Brain microvascular endothelial cell (primary cell): ENCODE results near the gene CATSPERZ.

Experiments used
- DNase-seq: peaks from one replicate; pipeline ENCODE4 v3.0.0-alpha.2; 2020
- H3K27ac ChIP-seq: fragments of 250-450 bp; sonication (Bioruptor Pico); 2 replicates; pipeline ENCODE4 v1.5.1; 2020; ENCODE audit warnings: mild to moderate bottlenecking, moderate library complexity
- H3K27me3 ChIP-seq: fragments of 250-450 bp; sonication (Bioruptor Pico); replicated peaks from 2 replicates; pipeline ENCODE4 v1.5.1; 2020; ENCODE audit warnings: mild to moderate bottlenecking
- H3K36me3 ChIP-seq: fragments of 250-450 bp; sonication (Bioruptor Pico); replicated peaks from 2 replicates; pipeline ENCODE4 v1.5.1; 2020; ENCODE audit warnings: mild to moderate bottlenecking
- H3K4me3 ChIP-seq: 2 replicates; pipeline ENCODE4 v1.5.1; 2011; ENCODE audit warnings: low read depth, mild to moderate bottlenecking, control low read depth, low read length, moderate library complexity
- in situ Hi-C: cut with HindIII; loops from 2 replicates; pipeline ENCODE4 v1.10.0; 2017; ENCODE audit warnings: low sequenced_read_pairs, low pct_ligation_motif_present
- TF ChIP-seq, protein P1 (sequence below): IDR thresholded peaks from 2 replicates; pipeline ENCODE4 v1.5.1; 2011; ENCODE audit warnings: low read depth, mild to moderate bottlenecking, moderate library complexity, low read length, control low read depth, inconsistent platforms; ENCODE audit errors: missing control alignments

CATSPERZ gene

DNA sequence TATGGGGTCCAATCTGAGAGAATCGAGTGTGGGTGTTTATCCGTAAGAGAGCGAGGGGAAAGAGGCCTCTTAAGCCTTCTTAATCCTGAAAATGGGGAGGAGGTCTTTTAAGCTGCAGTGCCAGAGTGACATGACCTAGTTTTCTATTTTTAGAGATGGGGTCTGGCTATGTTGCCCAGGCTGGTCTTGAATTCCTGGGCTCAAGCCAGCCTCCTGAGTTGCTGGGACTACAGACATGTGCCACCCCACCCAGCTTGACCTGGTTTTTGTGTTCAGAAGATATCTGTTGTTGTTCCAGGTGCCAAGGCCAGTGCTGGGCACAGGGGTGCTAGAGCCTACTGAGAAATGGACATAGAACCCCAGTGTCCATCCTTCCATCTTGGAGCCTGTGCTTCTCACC is 17.1 kb upstream of the CATSPERZ start:
- TF ChIP-seq, protein P1, sequence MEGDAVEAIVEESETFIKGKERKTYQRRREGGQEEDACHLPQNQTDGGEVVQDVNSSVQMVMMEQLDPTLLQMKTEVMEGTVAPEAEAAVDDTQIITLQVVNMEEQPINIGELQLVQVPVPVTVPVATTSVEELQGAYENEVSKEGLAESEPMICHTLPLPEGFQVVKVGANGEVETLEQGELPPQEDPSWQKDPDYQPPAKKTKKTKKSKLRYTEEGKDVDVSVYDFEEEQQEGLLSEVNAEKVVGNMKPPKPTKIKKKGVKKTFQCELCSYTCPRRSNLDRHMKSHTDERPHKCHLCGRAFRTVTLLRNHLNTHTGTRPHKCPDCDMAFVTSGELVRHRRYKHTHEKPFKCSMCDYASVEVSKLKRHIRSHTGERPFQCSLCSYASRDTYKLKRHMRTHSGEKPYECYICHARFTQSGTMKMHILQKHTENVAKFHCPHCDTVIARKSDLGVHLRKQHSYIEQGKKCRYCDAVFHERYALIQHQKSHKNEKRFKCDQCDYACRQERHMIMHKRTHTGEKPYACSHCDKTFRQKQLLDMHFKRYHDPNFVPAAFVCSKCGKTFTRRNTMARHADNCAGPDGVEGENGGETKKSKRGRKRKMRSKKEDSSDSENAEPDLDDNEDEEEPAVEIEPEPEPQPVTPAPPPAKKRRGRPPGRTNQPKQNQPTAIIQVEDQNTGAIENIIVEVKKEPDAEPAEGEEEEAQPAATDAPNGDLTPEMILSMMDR: no peak
- in situ Hi-C loops: no loop called here
- Histone ChIP-seq H3K27ac (no peak overlapping the region), H3K4me3 (no peak overlapping the region), H3K27me3 (no peaks in the 10 kb centered on the region), H3K36me3 (peaks cover 2% of the 10 kb centered on the region)
- DNase-seq: no peak

DNA sequence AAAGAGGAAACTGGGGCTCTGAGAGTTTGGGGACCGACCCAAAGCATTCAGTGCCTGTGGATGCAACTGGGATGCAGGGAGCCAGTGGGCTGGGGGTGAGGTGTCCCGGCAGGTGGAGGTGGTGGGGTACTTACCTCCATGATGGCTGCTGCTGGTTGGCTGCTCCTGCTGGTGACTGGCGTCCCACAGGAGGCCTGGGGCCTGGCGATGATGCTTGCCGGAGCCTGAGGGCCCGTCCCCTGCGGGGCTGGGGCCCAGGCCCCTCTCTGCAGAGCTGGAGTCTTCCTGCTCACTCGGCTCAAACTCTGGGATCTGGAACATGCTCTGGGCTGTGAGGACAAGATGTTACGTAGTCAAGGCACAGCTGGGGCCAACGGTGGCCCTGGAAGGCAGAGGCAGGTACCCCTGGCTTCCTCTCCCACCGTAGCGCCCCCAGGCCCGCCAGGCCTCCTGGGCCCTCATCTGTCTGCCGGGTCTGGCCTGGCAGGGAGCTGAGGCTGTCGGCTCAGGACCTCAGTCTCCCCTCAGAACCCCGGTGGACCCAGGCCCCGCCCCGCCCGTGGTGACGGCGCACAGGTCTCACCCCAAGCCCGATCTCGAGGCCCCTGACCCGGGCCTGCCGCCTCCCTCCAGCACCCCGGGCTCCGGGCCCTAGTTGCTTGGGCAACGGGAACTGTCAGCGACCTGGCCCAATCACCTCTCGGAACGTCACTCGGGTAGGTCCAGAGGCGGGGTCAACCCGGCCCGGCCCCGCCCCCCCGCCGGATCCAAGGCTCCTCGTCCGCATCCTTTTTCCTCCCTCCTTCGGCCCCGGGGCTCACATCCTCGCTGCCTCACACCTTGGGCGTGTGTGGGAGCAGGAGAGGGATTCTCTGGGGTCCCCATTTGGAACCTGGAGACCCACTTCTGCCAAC is 15.9 kb upstream of the CATSPERZ start, which contains the start of gene BAD:
BAD (minus strand) TSS at position 618 of the 914 bp plus-strand sequence; CDS start at position 321, 297 bp downstream.
- peak; percentile 92 for DNase-seq
- in situ Hi-C loops: no loop called here
- TF ChIP-seq, protein P1: no peak
- no peaks in the 10 kb centered on the region for H3K27me3 ChIP-seq
- no peaks in the 10 kb centered on the region for H3K36me3 ChIP-seq
- H3K27ac ChIP-seq: peak within 1 kb of the TSS; percentile 66
- peak within 1 kb of the TSS; percentile 70 for H3K4me3 ChIP-seq

DNA sequence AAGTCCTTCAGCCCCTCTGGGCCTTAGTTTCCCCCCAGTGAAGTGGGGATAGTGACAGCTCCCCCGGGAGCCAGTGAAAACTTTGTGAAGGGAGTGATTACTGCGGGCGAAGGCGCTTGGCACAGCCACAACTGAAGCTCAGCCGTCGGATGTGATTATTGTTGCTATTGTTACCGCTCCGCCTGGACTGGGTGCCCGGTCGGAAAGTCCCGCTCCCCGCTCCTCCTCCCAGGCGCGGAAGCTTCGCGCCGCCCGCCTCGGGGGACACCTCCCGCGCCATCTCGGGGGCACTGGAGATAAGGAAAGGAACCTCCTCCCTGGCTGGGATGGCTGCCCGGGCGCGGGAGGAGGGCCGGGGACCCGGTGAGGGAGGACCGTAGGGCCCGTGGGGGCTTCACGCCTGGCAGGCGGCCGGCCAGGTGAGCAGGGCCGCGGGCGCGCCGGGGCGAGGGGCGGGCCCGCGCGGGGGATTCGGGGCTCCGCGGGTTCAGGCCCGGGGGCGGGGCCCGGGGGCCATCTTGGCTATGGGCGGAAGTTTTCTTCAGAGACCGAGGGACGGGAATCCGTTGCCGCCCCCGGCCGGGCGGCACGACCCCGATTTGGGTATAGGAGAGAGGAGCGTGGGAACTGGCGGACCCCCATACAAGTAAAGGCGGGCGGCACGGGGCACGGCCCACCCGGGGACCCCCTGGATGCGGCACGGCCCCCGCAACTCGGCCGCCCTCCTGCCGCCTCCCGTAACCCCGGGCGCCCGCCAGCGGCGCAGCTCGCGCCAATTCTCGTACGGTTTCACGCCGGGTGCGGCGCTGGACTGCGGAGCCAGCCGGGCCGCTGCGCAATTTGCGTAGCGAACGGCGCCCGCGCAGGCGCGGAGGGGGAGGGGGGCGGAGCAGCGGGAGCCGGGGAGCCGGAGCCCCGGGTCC is 14.9 kb upstream of the CATSPERZ start, which contains the start of gene GPR137:
GPR137 (plus strand) TSS at position 887 of the 923 bp plus-strand sequence. CDS start 677 bp downstream, outside the sequence.
- H3K36me3 ChIP-seq: no peaks in the 10 kb centered on the region
- in situ Hi-C loops: no loop called here
- no peaks in the 10 kb centered on the region for H3K27me3 ChIP-seq
- peak; percentile 40 for DNase-seq
- H3K27ac ChIP-seq: peak within 1 kb of the TSS; percentile 66
- TF ChIP-seq, protein P1: no peak
- peak within 1 kb of the TSS; percentile 70 for H3K4me3 ChIP-seq

DNA sequence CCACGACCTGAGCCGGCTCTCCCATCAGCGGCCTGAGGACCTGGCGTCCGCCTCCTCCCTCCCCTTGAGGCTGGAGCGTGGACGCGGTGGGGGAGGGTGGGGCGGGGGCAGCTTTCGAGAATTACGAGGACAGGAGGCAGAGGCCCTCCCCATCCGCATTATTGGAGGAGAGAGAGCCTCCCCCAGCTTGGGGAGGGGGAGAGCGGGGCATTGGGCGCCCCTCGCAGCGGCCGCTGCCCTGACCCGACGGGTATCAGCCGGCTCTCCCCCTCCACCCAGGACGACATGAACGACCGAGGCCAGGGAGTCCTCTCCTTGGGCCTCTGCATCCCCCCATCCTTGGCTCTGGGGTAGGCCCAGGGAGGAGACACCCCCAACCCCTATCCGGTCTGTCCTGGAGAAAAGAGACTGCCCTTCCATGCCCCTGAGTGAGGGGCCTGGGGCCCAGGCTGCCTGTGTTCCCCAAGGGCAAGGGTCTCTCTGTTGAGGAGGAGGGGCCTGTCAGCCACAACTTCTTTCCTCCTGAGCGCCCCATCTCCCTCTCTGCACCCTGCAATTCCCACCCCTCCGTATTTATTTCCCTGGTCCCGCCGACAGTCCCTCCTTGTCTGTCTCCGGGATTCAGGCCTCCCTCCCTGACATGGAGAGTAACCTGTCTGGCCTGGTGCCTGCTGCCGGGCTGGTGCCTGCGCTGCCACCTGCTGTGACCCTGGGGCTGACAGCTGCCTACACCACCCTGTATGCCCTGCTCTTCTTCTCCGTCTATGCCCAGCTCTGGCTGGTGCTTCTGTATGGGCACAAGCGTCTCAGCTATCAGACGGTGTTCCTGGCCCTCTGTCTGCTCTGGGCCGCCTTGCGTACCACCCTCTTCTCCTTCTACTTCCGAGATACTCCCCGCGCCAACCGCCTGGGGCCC is 14.0 kb upstream of the CATSPERZ start:
- no peaks in the 10 kb centered on the region for H3K36me3 ChIP-seq
- TF ChIP-seq, protein P1: no peak
- H3K4me3 ChIP-seq: peak overlapping the region; percentile 70
- H3K27me3 ChIP-seq: peaks cover 5% of the 10 kb centered on the region
- no peak for DNase-seq
- peak overlapping the region; percentile 66 for H3K27ac ChIP-seq
- in situ Hi-C loops: no loop called here

DNA sequence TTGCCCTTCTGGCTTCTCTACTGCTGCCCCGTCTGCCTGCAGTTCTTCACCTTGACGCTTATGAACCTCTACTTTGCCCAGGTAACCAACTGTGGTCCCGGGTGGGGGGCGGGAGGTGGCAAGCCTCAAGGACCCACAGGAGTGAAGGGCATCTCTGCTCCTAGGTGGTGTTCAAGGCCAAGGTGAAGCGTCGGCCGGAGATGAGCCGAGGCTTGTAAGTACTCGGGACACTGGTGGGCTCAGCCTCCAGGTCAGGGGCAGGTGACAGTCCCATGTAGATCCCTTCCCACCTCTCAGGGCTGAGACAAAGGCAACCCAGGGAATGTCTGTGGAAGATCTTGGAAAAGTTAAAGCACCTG is 13.4 kb upstream of the CATSPERZ start:
- TF ChIP-seq, protein P1: no peak
- no peaks in the 10 kb centered on the region for H3K36me3 ChIP-seq
- peaks cover 12% of the 10 kb centered on the region for H3K27me3 ChIP-seq
- H3K4me3 ChIP-seq: no peak overlapping the region
- in situ Hi-C loops: no loop called here
- DNase-seq: no peak
- no peak overlapping the region for H3K27ac ChIP-seq
